Fibroblast of lung (primary cell): Measurements from ENCODE around the gene DNAJC1.

Experiments
- EZH2 ChIP-seq: IDR thresholded peaks from 2 replicates; pipeline ENCODE4 v1.5.1; 2012; ENCODE audit warnings: low read length, control low read depth, mild to moderate bottlenecking; ENCODE audit errors: missing control alignments
- TF ChIP-seq, protein P1 (sequence below), 2 donors: IDR thresholded peaks in 1 of 2; conservative IDR thresholded peaks in 1 of 2; 1 replicate in 1 of 2; 2 replicates in 1 of 2; pipeline ENCODE4 v1.5.1; 2011 to 2012; ENCODE audit warnings: low read length in 2 of 2, control low read depth in 1 of 2, inconsistent platforms in 1 of 2, low read depth in 1 of 2, mild to moderate bottlenecking in 1 of 2

DNA sequence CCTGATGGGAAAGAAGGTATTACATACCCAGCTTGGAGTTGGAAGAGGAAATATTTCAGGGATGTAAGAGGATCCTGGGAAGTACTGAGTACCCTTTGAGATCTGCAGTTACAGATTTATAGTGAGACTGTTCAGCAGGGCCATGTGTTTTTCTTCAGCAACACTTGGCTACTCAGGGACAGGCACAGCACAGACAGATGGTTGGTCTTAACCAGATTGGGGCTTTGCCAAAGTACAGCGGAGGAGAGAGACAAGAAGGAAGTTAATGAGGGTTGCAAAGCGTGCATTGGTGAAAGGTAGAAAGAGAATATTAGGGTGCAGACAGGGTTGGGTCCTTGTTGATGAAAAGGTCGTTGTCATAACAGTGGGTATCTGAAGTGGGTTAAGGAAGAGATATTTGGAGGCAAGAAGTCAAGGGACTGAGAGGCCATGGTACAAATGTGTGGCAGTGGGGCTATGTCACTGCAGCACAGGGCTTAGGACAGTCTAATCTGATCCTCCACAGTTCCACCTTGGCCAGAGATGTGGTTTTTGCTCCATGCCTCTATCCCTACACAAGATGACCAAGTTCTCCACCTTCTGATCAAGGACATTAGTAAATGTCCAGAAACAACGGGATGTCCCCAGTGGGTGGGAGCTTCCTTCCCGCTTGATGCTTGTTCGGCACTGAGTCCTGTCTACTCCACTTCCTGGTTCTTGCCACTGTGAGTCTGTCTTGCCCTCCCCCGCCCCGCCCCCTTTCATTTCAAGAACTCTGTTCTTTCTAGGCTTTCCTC is 18.9 kb upstream of the DNAJC1 start:
- TF ChIP-seq EZH2, result no peak
- TF ChIP-seq, protein P1, sequence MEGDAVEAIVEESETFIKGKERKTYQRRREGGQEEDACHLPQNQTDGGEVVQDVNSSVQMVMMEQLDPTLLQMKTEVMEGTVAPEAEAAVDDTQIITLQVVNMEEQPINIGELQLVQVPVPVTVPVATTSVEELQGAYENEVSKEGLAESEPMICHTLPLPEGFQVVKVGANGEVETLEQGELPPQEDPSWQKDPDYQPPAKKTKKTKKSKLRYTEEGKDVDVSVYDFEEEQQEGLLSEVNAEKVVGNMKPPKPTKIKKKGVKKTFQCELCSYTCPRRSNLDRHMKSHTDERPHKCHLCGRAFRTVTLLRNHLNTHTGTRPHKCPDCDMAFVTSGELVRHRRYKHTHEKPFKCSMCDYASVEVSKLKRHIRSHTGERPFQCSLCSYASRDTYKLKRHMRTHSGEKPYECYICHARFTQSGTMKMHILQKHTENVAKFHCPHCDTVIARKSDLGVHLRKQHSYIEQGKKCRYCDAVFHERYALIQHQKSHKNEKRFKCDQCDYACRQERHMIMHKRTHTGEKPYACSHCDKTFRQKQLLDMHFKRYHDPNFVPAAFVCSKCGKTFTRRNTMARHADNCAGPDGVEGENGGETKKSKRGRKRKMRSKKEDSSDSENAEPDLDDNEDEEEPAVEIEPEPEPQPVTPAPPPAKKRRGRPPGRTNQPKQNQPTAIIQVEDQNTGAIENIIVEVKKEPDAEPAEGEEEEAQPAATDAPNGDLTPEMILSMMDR (conservative IDR thresholded peaks at IDR 0.05 in 1 of 2, IDR thresholded peaks at IDR 0.05 in 1 of 2; ENCODE audit: low read depth in 1 of 2, low read length in 2 of 2), result no peak
